Measurements from ENCODE around the gene SFMBT1.
"Not testable (repeated sequence)": the region's sequence is repeated elsewhere in the genome, so short reads cannot be mapped to it uniquely, and the experiment has no call there.

SFMBT1 gene

GRCh38 chr3:53040351-53040820, 5.5 kb downstream of the SFMBT1 start:
- no peak for FAIRE-seq
- no peak for DNase-seq (ENCODE audit: insufficient read length, low spot score)

DNA sequence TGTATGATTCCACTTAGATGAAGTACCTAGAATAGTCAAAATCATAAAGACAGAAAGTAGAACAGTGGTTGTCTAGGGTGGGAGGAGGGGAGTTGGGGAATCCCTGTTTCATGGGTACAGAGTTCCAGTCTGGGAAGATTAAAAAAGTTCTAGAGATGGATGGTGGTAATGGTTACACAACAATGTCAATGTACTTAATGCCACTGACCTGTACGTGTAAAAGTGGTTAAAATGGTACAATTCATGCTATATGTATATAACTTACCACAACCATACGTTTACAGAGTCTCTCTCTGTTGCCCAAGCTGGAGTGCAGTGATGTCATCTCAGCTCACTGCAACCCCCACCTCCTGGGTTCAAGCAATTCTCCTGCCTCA, 6.5 kb downstream of the SFMBT1 start:
- FAIRE-seq (no peak), DNase-seq (ENCODE audit: insufficient read length, low spot score) (no peak)

GRCh38 chr3:53038679-53039375, 7.0 kb downstream of the SFMBT1 start:
- FAIRE-seq = peak; percentile 64
- DNase-seq (ENCODE audit: insufficient read length, low spot score) = no peak

DNA sequence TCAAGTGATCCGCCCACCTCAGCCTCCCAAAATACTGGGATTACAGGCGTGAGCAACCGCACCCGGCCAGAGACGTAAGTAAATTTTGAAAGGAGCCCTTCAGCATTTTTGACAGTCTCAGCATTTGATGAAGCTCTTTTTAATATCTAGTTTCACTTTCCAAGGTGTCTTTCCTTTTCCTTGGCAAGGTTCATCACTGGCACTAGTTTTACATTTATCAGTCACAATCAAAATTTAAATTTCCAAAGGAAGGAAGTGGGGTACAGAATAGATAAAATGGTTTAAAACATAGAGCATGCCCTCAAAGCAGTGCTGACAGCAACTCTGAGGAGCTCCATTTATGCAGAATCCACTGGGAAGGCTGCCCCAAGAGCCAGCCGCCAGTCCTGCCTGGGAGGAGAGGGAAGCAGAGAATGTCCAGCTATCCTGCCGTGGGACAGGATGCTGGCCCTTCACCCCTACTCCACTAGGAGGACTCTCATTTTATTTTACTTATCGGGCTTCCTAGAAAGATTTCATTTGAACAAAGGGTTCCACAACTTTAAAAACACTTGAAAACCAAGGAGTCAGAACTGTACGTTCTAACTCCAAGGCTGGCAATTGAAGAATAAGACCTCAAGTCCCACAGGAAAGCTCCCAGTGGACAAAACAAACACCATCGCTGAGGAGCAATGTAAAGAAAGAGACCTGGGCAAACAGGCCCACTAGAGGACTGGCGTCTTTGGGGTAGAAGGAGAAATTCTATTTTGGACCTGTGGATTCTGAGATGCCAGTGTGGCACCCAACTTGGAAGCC, 9.9 kb downstream of the SFMBT1 start:
- FAIRE-seq (no peak), DNase-seq (ENCODE audit: insufficient read length, low spot score) (no peak)

GRCh38 chr3:53035018-53035417, 10.9 kb downstream of the SFMBT1 start:
- not testable (repeated sequence) for FAIRE-seq; DNase-seq (ENCODE audit: insufficient read length, low spot score)

DNA sequence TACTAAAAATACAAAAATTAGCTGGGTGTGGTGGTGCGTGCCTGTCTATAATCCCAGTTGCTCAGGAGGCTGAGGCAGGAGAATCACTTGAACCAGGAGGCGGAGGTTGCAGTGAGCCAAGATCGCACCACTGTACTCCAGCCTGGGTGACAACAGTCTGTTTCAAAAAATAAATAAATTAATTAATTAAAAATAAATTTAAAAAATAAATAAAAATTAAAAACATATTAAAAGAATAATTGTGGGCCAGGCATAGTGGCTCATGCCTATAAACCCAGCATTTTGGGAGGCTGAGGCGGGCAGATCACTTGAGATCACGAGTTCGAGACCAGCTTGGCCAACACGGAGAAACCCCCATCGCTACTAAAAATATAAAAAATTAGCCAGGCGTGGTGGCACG, 11.5 kb downstream of the SFMBT1 start:
- FAIRE-seq; DNase-seq (ENCODE audit: insufficient read length, low spot score): not testable (repeated sequence)

DNA sequence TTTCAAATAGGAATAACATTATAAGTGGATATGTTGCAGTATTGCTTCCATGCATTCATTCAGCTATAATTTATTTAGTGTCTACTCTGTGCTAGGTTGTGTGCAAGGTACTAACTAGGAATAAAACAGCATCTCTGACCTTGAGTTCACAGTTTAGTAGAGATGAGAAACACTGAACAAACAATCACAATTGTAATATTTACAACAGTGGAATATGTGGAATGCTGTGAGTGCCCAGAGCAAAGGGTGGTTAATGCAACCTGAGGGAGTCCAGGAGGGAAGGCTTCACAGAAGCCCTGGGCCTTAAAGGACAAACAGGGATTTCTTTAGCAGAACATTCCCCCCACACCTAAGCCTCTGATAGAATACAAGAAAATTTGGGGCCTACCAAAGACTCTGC, 13.3 kb downstream of the SFMBT1 start:
- no peak for FAIRE-seq
- no peak for DNase-seq (ENCODE audit: insufficient read length, low spot score)

DNA sequence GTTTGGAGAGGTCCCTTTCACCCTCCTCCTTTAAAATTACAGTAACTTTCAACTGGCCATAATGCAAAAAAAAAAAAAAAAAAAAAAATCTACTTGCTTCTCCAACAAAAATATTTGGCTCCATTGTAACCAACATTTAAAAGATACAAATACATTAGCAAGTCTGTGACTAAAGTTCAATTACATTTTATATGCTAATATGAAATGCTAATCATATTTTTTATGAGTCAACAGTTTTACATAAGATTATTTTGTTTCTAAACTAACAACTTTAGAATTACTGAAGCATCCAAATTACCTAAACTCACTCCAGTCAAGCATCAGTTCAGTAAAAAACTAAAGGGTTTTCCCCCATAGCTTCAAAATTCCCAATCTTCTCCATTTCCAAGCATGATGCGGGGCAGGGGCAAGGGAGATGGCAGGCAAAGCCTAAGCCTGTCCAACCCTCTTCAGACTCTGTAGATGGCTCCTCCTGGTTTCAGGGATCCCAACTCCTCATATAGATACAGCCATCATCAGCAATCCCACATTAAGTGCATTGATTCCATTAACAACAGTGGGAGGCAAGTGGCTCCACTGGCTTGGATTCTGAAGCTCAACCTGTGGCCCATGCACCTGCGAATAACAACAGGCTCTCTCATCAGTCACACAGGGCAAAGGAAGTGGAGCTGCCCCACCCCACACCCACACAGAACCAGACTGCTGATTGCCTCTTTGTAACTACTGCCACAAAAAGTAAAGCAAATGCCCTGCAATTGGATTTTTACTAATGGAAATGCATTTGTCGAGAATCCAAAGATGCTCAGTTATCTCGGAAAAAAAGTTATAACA, 15.0 kb downstream of the SFMBT1 start:
- no peak for FAIRE-seq

GRCh38 chr3:53028641-53029040, 17.2 kb downstream of the SFMBT1 start:
- DNase-seq (ENCODE audit: insufficient read length, low spot score) (no peak), FAIRE-seq (no peak)

More for the DNA sequence above, 15.0 kb downstream of the SFMBT1 start:
- no peak for DNase-seq (ENCODE audit: insufficient read length, low spot score)

GRCh38 chr3:53027254-53027844, 18.5 kb downstream of the SFMBT1 start:
- FAIRE-seq (no peak), DNase-seq (ENCODE audit: insufficient read length, low spot score) (no peak)

GRCh38 chr3:53026382-53027162, 19.3 kb downstream of the SFMBT1 start:
- FAIRE-seq (no peak), DNase-seq (ENCODE audit: insufficient read length, low spot score) (no peak)

- FAIRE-seq = no peak
Observed at GRCh38 chr3:53024315-53024714, 21.6 kb downstream of the SFMBT1 start.

GRCh38 chr3:53023072-53023823, 22.6 kb downstream of the SFMBT1 start:
- DNase-seq (ENCODE audit: insufficient read length, low spot score) = no peak
- no peak for FAIRE-seq

More at GRCh38 chr3:53024315-53024714, 21.6 kb downstream of the SFMBT1 start:
- no peak for DNase-seq (ENCODE audit: insufficient read length, low spot score)

DNA sequence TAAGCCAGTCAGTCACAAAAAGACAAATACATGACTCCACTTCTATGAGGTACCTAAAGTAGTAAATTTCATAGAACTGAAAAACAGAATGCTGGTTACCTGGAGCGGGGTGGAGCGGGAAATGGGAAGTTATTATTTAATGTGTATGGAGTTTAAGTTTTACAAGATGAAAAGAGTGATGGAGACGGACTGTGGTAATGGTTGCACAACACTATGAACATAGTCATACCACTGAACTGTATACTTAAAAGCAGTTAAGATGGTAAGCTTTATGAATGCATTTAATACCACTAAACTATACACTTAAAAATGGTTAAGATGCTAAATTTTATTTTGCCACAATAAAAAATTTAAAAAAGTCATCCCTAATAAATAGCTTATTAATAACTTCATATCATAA, 23.2 kb downstream of the SFMBT1 start:
- FAIRE-seq = no peak
- no peak for DNase-seq (ENCODE audit: insufficient read length, low spot score)

GRCh38 chr3:53016236-53016635, 29.6 kb downstream of the SFMBT1 start:
- DNase-seq (ENCODE audit: insufficient read length, low spot score) = no peak
- FAIRE-seq = no peak

- FAIRE-seq = no peak
- no peak for DNase-seq (ENCODE audit: insufficient read length, low spot score)
Observed at GRCh38 chr3:53011324-53011723, 34.5 kb downstream of the SFMBT1 start.

DNA sequence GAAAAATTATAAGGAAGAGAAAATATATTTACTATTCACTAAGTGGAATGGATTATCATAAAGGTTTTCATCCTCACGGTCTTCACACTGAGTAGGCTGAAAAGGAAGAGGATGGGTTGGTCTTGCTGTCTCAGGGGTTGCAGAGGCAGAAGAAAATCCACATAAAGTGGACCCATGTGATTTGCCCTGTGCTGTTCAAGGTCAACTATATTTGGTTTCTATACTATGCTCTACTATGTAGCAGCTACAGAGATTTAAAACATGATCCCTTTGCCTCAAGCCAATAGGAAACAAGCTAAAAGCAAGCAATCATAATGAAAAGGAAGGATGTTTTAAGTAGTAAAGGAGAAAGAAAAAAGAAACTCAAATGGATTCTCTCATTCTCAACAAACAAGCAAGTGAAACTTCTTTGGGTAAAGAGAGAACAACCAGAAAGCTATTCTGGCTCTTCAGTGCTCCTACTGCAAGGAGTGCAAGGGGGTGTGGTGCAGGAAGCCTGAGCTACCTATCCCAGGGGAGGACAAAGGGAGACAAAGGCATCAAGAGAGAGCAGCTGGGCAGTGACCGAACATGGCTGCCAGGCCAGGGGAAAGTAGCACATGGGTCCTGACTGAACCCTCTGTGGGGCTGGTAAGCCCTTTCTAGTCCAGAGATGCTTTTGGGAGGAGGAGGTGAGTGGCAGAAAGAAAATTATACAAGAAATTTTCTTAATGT, 35.9 kb downstream of the SFMBT1 start:
- DNase-seq (ENCODE audit: insufficient read length, low spot score) (no peak), FAIRE-seq (no peak)

GRCh38 chr3:53008932-53009331, 36.9 kb downstream of the SFMBT1 start:
- no peak for FAIRE-seq
- no peak for DNase-seq (ENCODE audit: insufficient read length, low spot score)
